GM12891 (cell line): ENCODE data around the gene ASPN.

Experiments
- PAX5 ChIP-seq: IDR thresholded peaks from 2 replicates; pipeline ENCODE4 v1.6.1; 2011; ENCODE audit warnings: low read length, moderate library complexity, mild to moderate bottlenecking; ENCODE audit not compliant: insufficient read depth, severe bottlenecking
- POLR2A ChIP-seq: IDR thresholded peaks from 2 replicates; pipeline ENCODE4 v1.6.1; 2011; ENCODE audit warnings: low read depth, low read length, control low read depth
- POLR2AphosphoS5 ChIP-seq: IDR thresholded peaks from 2 replicates; pipeline ENCODE4 v1.6.1; 2011; ENCODE audit warnings: low read depth, low read length, control low read depth
- SPI1 ChIP-seq: IDR thresholded peaks from 2 replicates; pipeline ENCODE4 v1.6.1; 2011; ENCODE audit warnings: low read depth, low read length, control low read depth
- TAF1 ChIP-seq: IDR thresholded peaks from 2 replicates; pipeline ENCODE4 v1.6.1; 2011; ENCODE audit warnings: low read depth, low read length, control low read depth

DNA sequence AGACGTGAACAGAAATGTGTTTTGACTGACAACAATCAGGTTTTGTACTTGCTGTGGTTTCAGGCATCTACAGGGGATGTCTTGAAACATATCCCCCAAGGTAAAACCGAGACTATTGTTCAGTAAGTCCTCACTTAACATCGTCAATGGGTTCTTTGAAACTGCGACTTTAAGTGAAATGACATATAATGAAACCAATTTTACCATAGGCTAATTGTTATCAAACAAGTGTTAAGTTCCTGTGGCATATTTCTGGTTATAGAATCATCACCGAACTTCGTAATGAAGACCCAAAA is 41.6 kb downstream of the ASPN start:
- no peak for TF ChIP-seq POLR2A
- no peak for TF ChIP-seq TAF1
- TF ChIP-seq PAX5: no peak
- no peak for TF ChIP-seq SPI1
- no peak for TF ChIP-seq POLR2AphosphoS5
